ENCODE results near the gene HOXA10.

HOXA10 gene

GRCh38 chr7:27140126-27140857 is 33.8 kb downstream of the HOXA10 start:
- H3K4me3 ChIP-seq (ENCODE audit: control insufficient read depth, low read depth, low read length), result peak overlapping the region; percentile 4
- TF ChIP-seq, protein P1, sequence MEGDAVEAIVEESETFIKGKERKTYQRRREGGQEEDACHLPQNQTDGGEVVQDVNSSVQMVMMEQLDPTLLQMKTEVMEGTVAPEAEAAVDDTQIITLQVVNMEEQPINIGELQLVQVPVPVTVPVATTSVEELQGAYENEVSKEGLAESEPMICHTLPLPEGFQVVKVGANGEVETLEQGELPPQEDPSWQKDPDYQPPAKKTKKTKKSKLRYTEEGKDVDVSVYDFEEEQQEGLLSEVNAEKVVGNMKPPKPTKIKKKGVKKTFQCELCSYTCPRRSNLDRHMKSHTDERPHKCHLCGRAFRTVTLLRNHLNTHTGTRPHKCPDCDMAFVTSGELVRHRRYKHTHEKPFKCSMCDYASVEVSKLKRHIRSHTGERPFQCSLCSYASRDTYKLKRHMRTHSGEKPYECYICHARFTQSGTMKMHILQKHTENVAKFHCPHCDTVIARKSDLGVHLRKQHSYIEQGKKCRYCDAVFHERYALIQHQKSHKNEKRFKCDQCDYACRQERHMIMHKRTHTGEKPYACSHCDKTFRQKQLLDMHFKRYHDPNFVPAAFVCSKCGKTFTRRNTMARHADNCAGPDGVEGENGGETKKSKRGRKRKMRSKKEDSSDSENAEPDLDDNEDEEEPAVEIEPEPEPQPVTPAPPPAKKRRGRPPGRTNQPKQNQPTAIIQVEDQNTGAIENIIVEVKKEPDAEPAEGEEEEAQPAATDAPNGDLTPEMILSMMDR (conservative IDR thresholded peaks at IDR 0.05; ENCODE audit: control insufficient read depth, insufficient read depth, low read depth, low read length), result no peak

DNA sequence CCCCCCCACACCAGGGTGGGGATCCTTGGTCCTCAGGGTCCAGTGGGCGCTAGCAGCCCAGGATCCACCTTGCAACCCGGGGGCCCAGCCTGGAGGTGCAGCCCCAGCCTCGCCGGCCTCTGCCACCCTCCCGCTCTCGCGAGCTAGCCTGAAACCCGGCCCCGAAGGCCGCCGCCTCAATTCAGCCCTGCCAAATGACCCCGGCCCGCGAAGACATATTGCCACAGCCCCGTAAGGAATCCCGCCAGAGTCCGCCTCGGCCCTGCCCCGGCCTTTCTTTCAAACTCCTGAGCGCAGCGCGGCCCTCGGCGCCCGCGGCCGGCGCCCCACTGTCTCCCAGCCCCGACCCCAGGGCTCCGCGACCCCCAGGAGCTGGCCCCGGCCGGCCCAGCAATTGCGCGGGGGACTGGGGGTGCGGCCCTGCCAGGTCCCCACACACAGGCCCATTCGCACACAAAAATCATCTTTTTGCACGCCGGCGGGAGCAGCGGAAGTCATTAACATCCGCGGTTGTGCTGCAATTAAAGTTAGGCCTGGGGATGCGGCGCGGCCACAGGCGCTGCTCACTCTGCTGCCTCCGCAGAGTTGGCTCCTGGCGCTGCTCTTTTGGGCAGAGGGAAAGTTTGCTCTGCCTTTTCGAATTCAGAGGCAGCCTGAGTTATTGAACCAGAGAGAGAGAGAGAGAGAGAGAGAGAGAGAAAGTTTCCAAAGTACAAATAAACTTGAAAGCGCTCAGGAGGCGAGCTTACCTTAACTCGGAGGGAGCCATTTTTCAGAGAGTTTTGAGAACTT is 34.6 kb downstream of the HOXA10 start:
- TF ChIP-seq, protein P1 (conservative IDR thresholded peaks at IDR 0.05; ENCODE audit: control insufficient read depth, insufficient read depth, low read depth, low read length), result no peak
- peak overlapping the region; percentile 4 for H3K4me3 ChIP-seq (ENCODE audit: control insufficient read depth, low read depth, low read length)
- no peak for DNase-seq (ENCODE audit: low read depth)

More at GRCh38 chr7:27140126-27140857, 33.8 kb downstream of the HOXA10 start:
- DNase-seq (ENCODE audit: low read depth), result no peak

- TF ChIP-seq, protein P1 (conservative IDR thresholded peaks at IDR 0.05; ENCODE audit: control insufficient read depth, insufficient read depth, low read depth, low read length), result no peak
- no peak overlapping the region for H3K4me3 ChIP-seq (ENCODE audit: control insufficient read depth, low read depth, low read length)
- no peak for DNase-seq (ENCODE audit: low read depth)
Observed at GRCh38 chr7:27138985-27139333, 35.2 kb downstream of the HOXA10 start.

DNA sequence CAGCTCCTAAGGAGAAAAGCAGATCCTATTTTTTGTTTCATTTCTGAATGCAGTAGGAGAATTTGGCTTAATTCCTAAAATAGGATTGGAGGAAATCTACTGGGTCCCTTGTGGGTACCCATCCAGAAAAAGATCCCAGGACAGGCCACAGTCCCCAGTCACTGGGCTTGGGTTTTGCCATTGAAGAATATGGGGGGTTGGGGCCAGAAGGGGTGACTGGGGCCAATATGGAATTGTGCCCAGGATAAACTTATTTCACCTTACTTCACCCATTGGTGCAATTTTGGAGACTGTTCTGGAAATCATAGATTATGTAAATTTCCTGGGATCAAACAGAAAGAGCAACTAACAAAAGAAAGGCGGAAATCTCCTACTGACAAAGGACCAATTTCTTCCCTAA is 35.6 kb downstream of the HOXA10 start:
- TF ChIP-seq, protein P1 (conservative IDR thresholded peaks at IDR 0.05; ENCODE audit: control insufficient read depth, insufficient read depth, low read depth, low read length), result no peak
- DNase-seq (ENCODE audit: low read depth), result no peak
- H3K4me3 ChIP-seq (ENCODE audit: control insufficient read depth, low read depth, low read length), result no peak overlapping the region

- DNase-seq (ENCODE audit: low read depth), result no peak
- TF ChIP-seq, protein P1 (conservative IDR thresholded peaks at IDR 0.05; ENCODE audit: control insufficient read depth, insufficient read depth, low read depth, low read length), result no peak
- H3K4me3 ChIP-seq (ENCODE audit: control insufficient read depth, low read depth, low read length), result no peak overlapping the region
Observed at GRCh38 chr7:27137640-27138315, 36.3 kb downstream of the HOXA10 start.

GRCh38 chr7:27134392-27134791 is 39.7 kb downstream of the HOXA10 start:
- H3K4me3 ChIP-seq (ENCODE audit: control insufficient read depth, low read depth, low read length), result no peak overlapping the region
- TF ChIP-seq, protein P1 (conservative IDR thresholded peaks at IDR 0.05; ENCODE audit: control insufficient read depth, insufficient read depth, low read depth, low read length), result no peak
- DNase-seq (ENCODE audit: low read depth), result peak; percentile 99
